Measurements from ENCODE around the gene SOX2. TPM values are rescaled to one million over a fixed set of nuclear protein-coding genes. Genes with fewer than 3 reads are reported as not detected.

Gene SOX2
- total RNA-seq, 1 experiment from 2014 or later = 307 TPM

- Histone ChIP-seq H3K79me1 (ENCODE audit: insufficient read depth, low read depth, low read length, poor library complexity, severe bottlenecking) (no peaks in the 10 kb centered on the region), H3K4me2 (ENCODE audit: insufficient read depth, insufficient read length, low read length) (no peak overlapping the region), H2BK12ac (ENCODE audit: insufficient read length, low read depth, low read length) (no peak overlapping the region), H4K91ac (ENCODE audit: insufficient read length, low read depth, low read length) (no peak overlapping the region), H3K4ac (ENCODE audit: low read depth, low read length) (no peak overlapping the region), H4K5ac (ENCODE audit: insufficient read length, low read depth, low read length) (no peak overlapping the region), H3K23ac (ENCODE audit: insufficient read length, low read depth, low read length) (no peak overlapping the region), H2BK5ac (ENCODE audit: insufficient read length, low read length) (no peak overlapping the region), H3K18ac (ENCODE audit: insufficient read length, low read depth, low read length) (no peak overlapping the region), H3K79me2 (ENCODE audit: insufficient read depth, low read length) (no peaks in the 10 kb centered on the region), H2BK20ac (ENCODE audit: low read depth, low read length, poor library complexity, severe bottlenecking) (no peak overlapping the region), H4K20me1 (ENCODE audit: control insufficient read depth, insufficient read depth, insufficient read length) (no peaks in the 10 kb centered on the region), H3K56ac (ENCODE audit: insufficient read length, low read depth, low read length) (no peak overlapping the region), H3K9ac (ENCODE audit: extremely low read depth, insufficient read length, low read length) (no peak overlapping the region), H3K4me1 (ENCODE audit: insufficient read depth, low read length) (no peaks in the 10 kb centered on the region; the same call in 1 of the 2 replicates), H4K8ac (replicated peaks; ENCODE audit: insufficient read length, low read depth, low read length) (no peak overlapping the region), H3K9me3 (ENCODE audit: control insufficient read depth, low read depth, low read length) (no peaks in the 10 kb centered on the region), H3K23me2 (ENCODE audit: insufficient read length, low read depth, low read length, poor library complexity, severe bottlenecking) (no peaks in the 10 kb centered on the region), H2BK15ac (ENCODE audit: low read depth, low read length) (no peak overlapping the region), H3T11ph (ENCODE audit: low read length) (no peak overlapping the region), H2AK5ac (ENCODE audit: insufficient read length, low read length) (no peak overlapping the region), H2AFZ (ENCODE audit: low read length) (no peak overlapping the region), H3K27me3 (ENCODE audit: insufficient read depth, low read length) (no peaks in the 10 kb centered on the region), H2BK120ac (ENCODE audit: low read depth, low read length, poor library complexity, severe bottlenecking) (no peak overlapping the region), H3K27ac (ENCODE audit: insufficient read length, low read depth, low read length) (no peak overlapping the region), H3K14ac (ENCODE audit: insufficient read depth, low read length) (no peak overlapping the region)
- Mint-ChIP-seq H3K4me3 (no peak overlapping the region), H3K27me3 (ENCODE audit: low read depth) (no peaks in the 10 kb centered on the region), H3K9me3 (no peaks in the 10 kb centered on the region), H3K4me1 (peaks cover 34 to 50% of the 10 kb centered on the region in 2 experiments), H3K27ac (peak overlapping the region in 1 of 3 experiments; percentile 96; a peak in 2 of 7 replicates), H3K36me3 (ENCODE audit: insufficient read depth in 1 of 3, low read depth in 3 of 3) (no peaks in the 10 kb centered on the region)
- TF ChIP-seq CTCF (conservative IDR thresholded peaks at IDR 0.05) = no peak
- no peak for DNase-seq
- no CpG with 5 or more reads among the region's 1 CpG for WGBS (ENCODE audit: extremely low coverage, insufficient read length, low lambda C conversion rate)
These were observed 24.5 kb upstream of the SOX2 start for GRCh38 chr3:181687190-181687589.

Measured in H9 (cell line).